H1 (cell line): ENCODE results near the gene ASAP2. TPM values are rescaled to one million over a fixed set of nuclear protein-coding genes. Genes with fewer than 3 reads are reported as not detected.

ENCODE experiments used
- CTCF ChIA-PET: fragments of 300-600 bp; sonication (Branson Sonifier 250); formaldehyde crosslinking; loops from one replicate; lab custom pipeline; 2021; ENCODE audit not compliant: partially characterized antibody; lab: Charles Lee
- POLR2A ChIA-PET: fragments of 300-600 bp; sonication (Branson Sonifier 250); formaldehyde crosslinking; loops from one replicate; lab custom pipeline; 2021; ENCODE audit warnings: inconsistent platforms; ENCODE audit not compliant: partially characterized antibody; lab: Charles Lee
- DNase-seq, 2 experiments: peaks; one replicate each; pipeline versions ENCODE4 v3.0.0 to v3.0.0-alpha.2; 2010 to 2022; ENCODE audit warnings: low spot score in 2 of 2, low read depth in 1 of 2, mixed read lengths in 1 of 2
- FAIRE-seq: peaks from 2 replicates; lab custom pipeline; 2011; peaks lifted over from hg19 to GRCh38; lab: Jason Lieb, UNC
- H2AFZ ChIP-seq: 2 replicates; pipeline ENCODE4 v1.8.1; 2012; ENCODE audit warnings: low read length, inconsistent platforms
- H2AK5ac ChIP-seq: 2 replicates; pipeline ENCODE4 v1.6.1; 2013; ENCODE audit warnings: low read depth, low read length
- H2BK120ac ChIP-seq: replicated peaks from 2 replicates; pipeline ENCODE3; 2013; ENCODE audit warnings: low read depth, low read length, inconsistent platforms
- H2BK12ac ChIP-seq: 2 replicates; pipeline ENCODE4 v1.6.1; 2013; ENCODE audit warnings: low read depth, low read length
- H2BK15ac ChIP-seq: 2 replicates; pipeline ENCODE4 v1.6.1; 2013; ENCODE audit warnings: low read length
- H2BK20ac ChIP-seq: 2 replicates; pipeline ENCODE4 v1.6.1; 2013; ENCODE audit warnings: low read length
- H2BK5ac ChIP-seq: 2 replicates; pipeline ENCODE4 v1.6.1; 2013; ENCODE audit warnings: low read depth, low read length
- H3K14ac ChIP-seq: 2 replicates; pipeline ENCODE4 v1.6.1; 2013; ENCODE audit warnings: inconsistent platforms; ENCODE audit not compliant: insufficient read length
- H3K18ac ChIP-seq: 2 replicates; pipeline ENCODE4 v1.6.1; 2013; ENCODE audit warnings: low read length; ENCODE audit errors: extremely low read depth
- H3K23ac ChIP-seq: 2 replicates; pipeline ENCODE4 v1.6.1; 2013; ENCODE audit warnings: inconsistent platforms; ENCODE audit not compliant: insufficient read length
- H3K23me2 ChIP-seq: 2 replicates; pipeline ENCODE4 v1.6.1; 2013; ENCODE audit warnings: low read depth, low read length
- H3K27ac ChIP-seq: 2 replicates; pipeline ENCODE4 v1.6.1; 2011; ENCODE audit warnings: low read depth, low read length, inconsistent platforms
- H3K27me3 ChIP-seq, 4 experiments: replicated peaks in 1 of 4; 1 replicate in 1 of 4; 2 replicates in 3 of 4; pipeline versions ENCODE4 v1.6.1 to v1.8.1; 2011 to 2013; ENCODE audit warnings: low read length in 3 of 4, mild to moderate bottlenecking in 3 of 4, inconsistent platforms in 2 of 4, mixed read lengths in 2 of 4, moderate library complexity in 1 of 4; ENCODE audit not compliant: control insufficient read depth in 3 of 4, insufficient read depth in 3 of 4; ENCODE audit errors: extremely low read depth in 1 of 4
- H3K36me3 ChIP-seq, 4 experiments: 2 replicates each; pipeline versions ENCODE4 v1.6.1 to v1.8.1; 2011 to 2013; ENCODE audit warnings: mild to moderate bottlenecking in 4 of 4, low read length in 3 of 4, moderate library complexity in 2 of 4, control low read depth in 1 of 4, inconsistent platforms in 1 of 4; ENCODE audit not compliant: insufficient read depth in 4 of 4, control insufficient read depth in 2 of 4
- H3K4ac ChIP-seq: replicated peaks from 2 replicates; pipeline ENCODE3; 2013; ENCODE audit warnings: low read length, low read depth, mixed read lengths, inconsistent platforms; ENCODE audit not compliant: insufficient read length
- H3K4me1 ChIP-seq, 4 experiments: replicated peaks in 1 of 4; 1 replicate in 1 of 4; 2 replicates in 3 of 4; pipeline versions ENCODE4 v1.6.1 to v1.8.1; 2011 to 2013; ENCODE audit warnings: low read length in 3 of 4, inconsistent platforms in 2 of 4, mixed read lengths in 1 of 4; ENCODE audit not compliant: insufficient read depth in 4 of 4, control insufficient read depth in 3 of 4
- H3K4me2 ChIP-seq, 2 experiments: 2 replicates each; pipeline versions ENCODE4 v1.6.1 to v1.8.1; 2011 to 2013; ENCODE audit warnings: low read depth in 2 of 2, low read length in 2 of 2, control low read depth in 1 of 2, inconsistent platforms in 1 of 2, mild to moderate bottlenecking in 1 of 2; ENCODE audit not compliant: insufficient read depth in 1 of 2
- H3K4me3 ChIP-seq, 4 experiments: fragments of 200-600, 300-600 bp in 1 of 4; sonication (generic), shearing (Covaris generic), sonication (Bioruptor Twin) in 1 of 4; 2 replicates each; pipeline versions ENCODE4 v1.5.1 to v1.8.1; 2011 to 2016; ENCODE audit warnings: low read length in 4 of 4, low read depth in 3 of 4, control low read depth in 2 of 4, inconsistent platforms in 2 of 4, mild to moderate bottlenecking in 2 of 4, mixed read lengths in 1 of 4, moderate library complexity in 1 of 4; ENCODE audit not compliant: insufficient read depth in 2 of 4; ENCODE audit errors: extremely low read depth in 1 of 4
- H3K56ac ChIP-seq: replicated peaks from 2 replicates; pipeline ENCODE3; 2013; ENCODE audit warnings: low read depth, mild to moderate bottlenecking, mixed read lengths, low read length, inconsistent platforms; ENCODE audit not compliant: insufficient read length
- H3K79me1 ChIP-seq: 2 replicates; pipeline ENCODE4 v1.6.1; 2013; ENCODE audit warnings: low read depth, low read length, control low read depth
- H3K79me2 ChIP-seq, 2 experiments: 2 replicates each; pipeline versions ENCODE4 v1.6.1 to v1.8.1; 2012 to 2013; ENCODE audit warnings: low read length in 2 of 2, mild to moderate bottlenecking in 2 of 2, inconsistent platforms in 1 of 2; ENCODE audit not compliant: insufficient read depth in 2 of 2, control insufficient read depth in 1 of 2
- H3K9ac ChIP-seq, 4 experiments: replicated peaks in 1 of 4; 1 replicate in 1 of 4; 2 replicates in 3 of 4; pipeline versions ENCODE4 v1.6.1 to v1.8.1; 2011 to 2013; ENCODE audit warnings: low read depth in 3 of 4, low read length in 3 of 4, control low read depth in 2 of 4, mild to moderate bottlenecking in 2 of 4, moderate library complexity in 2 of 4, inconsistent platforms in 1 of 4; ENCODE audit errors: extremely low read depth in 1 of 4
- H3K9me3 ChIP-seq, 2 experiments: 2 replicates each; pipeline versions ENCODE4 v1.6.1 to v1.8.1; 2012 to 2013; ENCODE audit warnings: mild to moderate bottlenecking in 2 of 2, moderate library complexity in 2 of 2, control low read depth in 1 of 2, inconsistent platforms in 1 of 2, low read depth in 1 of 2, low read length in 1 of 2, mixed read lengths in 1 of 2; ENCODE audit not compliant: insufficient read depth in 2 of 2
- H4K20me1 ChIP-seq, 2 experiments: replicated peaks in 1 of 2; 2 replicates each; pipeline versions ENCODE3 to v1.8.1; 2011 to 2013; ENCODE audit warnings: inconsistent platforms in 2 of 2, low read length in 2 of 2, mild to moderate bottlenecking in 1 of 2; ENCODE audit not compliant: insufficient read depth in 2 of 2, control insufficient read depth in 1 of 2
- H4K5ac ChIP-seq: 2 replicates; pipeline ENCODE4 v1.6.1; 2013; ENCODE audit warnings: low read length, low read depth, mixed read lengths, inconsistent platforms; ENCODE audit not compliant: insufficient read length
- H4K8ac ChIP-seq: 2 replicates; pipeline ENCODE4 v1.8.0; 2013; ENCODE audit warnings: mild to moderate bottlenecking, moderate library complexity, low read length, inconsistent platforms; ENCODE audit not compliant: insufficient read depth; ENCODE audit errors: extremely low read depth
- H4K91ac ChIP-seq: replicated peaks from 2 replicates; pipeline ENCODE3; 2013; ENCODE audit warnings: low read length, mixed read lengths, inconsistent platforms; ENCODE audit not compliant: insufficient read length
- BRCA1 ChIP-seq: IDR thresholded peaks from 2 replicates; pipeline ENCODE4 v1.6.1; 2012; ENCODE audit warnings: low read depth, low read length, improper control_type of control experiment
- CHD1 ChIP-seq: IDR thresholded peaks from 2 replicates; pipeline ENCODE4 v1.6.1; 2012; ENCODE audit warnings: low read depth, low read length, improper control_type of control experiment
- CREB1 ChIP-seq: IDR thresholded peaks from 2 replicates; pipeline ENCODE4 v1.6.1; 2012; ENCODE audit warnings: inconsistent platforms
- EZH2 ChIP-seq: fragments of 200-600 bp; sonication (generic); IDR thresholded peaks from 2 replicates; pipeline ENCODE4 v1.7.1; 2012; ENCODE audit warnings: low read depth, mild to moderate bottlenecking, moderate library complexity, low read length, inconsistent platforms; ENCODE audit not compliant: severe bottlenecking
- FOSL1 ChIP-seq: IDR thresholded peaks from 2 replicates; pipeline ENCODE4 v1.6.1; 2011; ENCODE audit warnings: mild to moderate bottlenecking, low read depth, low read length, moderate library complexity; ENCODE audit not compliant: insufficient read depth
- JUN ChIP-seq: IDR thresholded peaks from 2 replicates; pipeline ENCODE4 v1.6.1; 2011; ENCODE audit warnings: low read depth, mild to moderate bottlenecking, improper control_type of control experiment, low read length
- JUND ChIP-seq: IDR thresholded peaks from 2 replicates; pipeline ENCODE4 v1.6.1; 2011; ENCODE audit warnings: mild to moderate bottlenecking, improper control_type of control experiment, low read length
- KDM5A ChIP-seq: fragments of 200-600 bp; IDR thresholded peaks from 2 replicates; pipeline ENCODE4 v1.7.1; 2012; ENCODE audit warnings: mild to moderate bottlenecking, low read length, inconsistent platforms, mixed read lengths
- PHF8 ChIP-seq: fragments of 200-600 bp; sonication (generic); conservative IDR thresholded peaks from 2 replicates; pipeline ENCODE4 v1.7.1; 2012; ENCODE audit warnings: low read depth, mild to moderate bottlenecking, inconsistent platforms, low read length, moderate library complexity
- POU5F1 ChIP-seq: IDR thresholded peaks from 2 replicates; pipeline ENCODE4 v1.6.1; 2011; ENCODE audit warnings: low read depth, mild to moderate bottlenecking, low read length, moderate library complexity
- SAP30 ChIP-seq: fragments of 300-600 bp; sonication (generic); IDR thresholded peaks from 2 replicates; pipeline ENCODE4 v1.7.1; 2012; ENCODE audit warnings: low read length, moderate library complexity, mild to moderate bottlenecking, inconsistent platforms; ENCODE audit not compliant: insufficient read depth, insufficient replicate concordance
- SIX5 ChIP-seq: IDR thresholded peaks from 2 replicates; pipeline ENCODE4 v1.6.1; 2011; ENCODE audit warnings: mild to moderate bottlenecking, low read depth, low read length
- WGBS, 2 experiments: shearing (Covaris generic) in 1 of 2; methylation state at CpG; one replicate each; pipeline versions ENCODE4 v1.1.6 to v1.1.7; 2013 to 2015; ENCODE audit warnings: low lambda C conversion rate in 2 of 2, mixed read lengths in 2 of 2, inconsistent platforms in 1 of 2, low coverage in 1 of 2, missing lambda C conversion rate in 1 of 2; ENCODE audit not compliant: insufficient replicate concordance in 2 of 2, insufficient coverage in 1 of 2, insufficient read length in 1 of 2; ENCODE audit errors: extremely low coverage in 1 of 2, missing lambda C conversion rate in 1 of 2; 5-methylcytosine and 5-hydroxymethylcytosine counted together
- polyA plus RNA-seq, 7 experiments: library from polyadenylated mRNA; depleted of rRNA in 3 of 7; stranded (reverse) in 5 of 7; unstranded in 2 of 7; fragments of >200 nt in 5 of 7; fragments of 200-250 nt in 2 of 7; gene quantifications; 1 replicate in 5 of 7; 2 replicates in 1 of 7; 4 replicates in 1 of 7; pipeline versions ENCODE4 v1.2.1 to v1.2.3, GENCODE V29; 2011 to 2013; ENCODE audit warnings: missing spikeins in 2 of 7, mixed read lengths in 2 of 7
- total RNA-seq: library from RNA; stranded (reverse); fragmentation: NEBNext Ultra II Directional; extraction: Animal tissue kit (Norgen Biotek cat#: 25700); gene quantifications from 2 replicates; pipeline ENCODE4 v1.2.1, GENCODE V29; 2021

Gene ASAP2
- total and polyA plus RNA-seq, 2 of the 8 experiments (the other 6 are each of a cell fraction or from before 2014, with no cell fraction given): 10.2 to 18.7 TPM

GRCh38 chr2:9212661-9213411, 6.2 kb downstream of the ASAP2 start:
- ChIA-PET POLR2A (interaction anchor here (0.9 kb wide), 1 partner anchor 9 kb away, joined by 3 read pairs; no protein-coding TSS in a partner anchor), CTCF (no interaction called here)
- H2AK5ac ChIP-seq: no peak overlapping the region
- H3K27me3 ChIP-seq: peaks cover 0 to 4% (median 3%) of the 10 kb centered on the region in 4 experiments; a peak in 3 of 7 replicates
- H3K9me3 ChIP-seq: no peaks in the 10 kb centered on the region
- no peak overlapping the region for H3K14ac ChIP-seq
- no peak overlapping the region for H4K5ac ChIP-seq
- no peak overlapping the region for H2AFZ ChIP-seq
- no peak overlapping the region for H2BK20ac ChIP-seq
- no peak overlapping the region for H3K18ac ChIP-seq
- no peak for TF ChIP-seq CHD1
- TF ChIP-seq EZH2: no peak
- TF ChIP-seq JUN: no peak
- TF ChIP-seq BRCA1: no peak
- TF ChIP-seq SAP30: no peak
- TF ChIP-seq SIX5: no peak
- no peak for TF ChIP-seq POU5F1
- TF ChIP-seq JUND: no peak
- no peak for TF ChIP-seq CREB1
- no peak for TF ChIP-seq KDM5A
- TF ChIP-seq FOSL1: no peak
- no peak for TF ChIP-seq PHF8
- no peaks in the 10 kb centered on the region for H3K36me3 ChIP-seq
- no peak overlapping the region for H4K8ac ChIP-seq
- H3K79me1 ChIP-seq: peaks cover 8% of the 10 kb centered on the region
- peak in 1 of 2 experiments; percentile 36 for DNase-seq
- H2BK15ac ChIP-seq: no peak overlapping the region
- FAIRE-seq: no peak
- no peak overlapping the region for H2BK5ac ChIP-seq
- no peak overlapping the region for H2BK12ac ChIP-seq
- peaks cover 0 to 6% (median 4%) of the 10 kb centered on the region in 4 experiments; a peak in 4 of 7 replicates for H3K4me1 ChIP-seq
- H3K79me2 ChIP-seq: peaks cover 0 to 52% of the 10 kb centered on the region in 2 experiments; a peak in 2 of 4 replicates
- 89% methylated on average over 19 of the region's 19 CpGs; no CpG with 5 or more reads in 1 of the 2 experiments for WGBS, 2 experiments
- no peaks in the 10 kb centered on the region; the same call in 1 of the 2 replicates for H3K23me2 ChIP-seq
- no peak overlapping the region for H3K23ac ChIP-seq
- peaks cover 32 to 36% of the 10 kb centered on the region in 2 experiments for H4K20me1 ChIP-seq
- H3K27ac ChIP-seq: no peak overlapping the region
- H3K4me2 ChIP-seq: no peak overlapping the region
- H2BK120ac ChIP-seq: no peak overlapping the region
- H4K91ac ChIP-seq: no peak overlapping the region
- H3K56ac ChIP-seq: no peak overlapping the region
- no peak overlapping the region for H3K4me3 ChIP-seq
- no peak overlapping the region for H3K4ac ChIP-seq
- H3K9ac ChIP-seq: no peak overlapping the region
